ENCODE measurements around the gene TRPM3.

Gene TRPM3

DNA sequence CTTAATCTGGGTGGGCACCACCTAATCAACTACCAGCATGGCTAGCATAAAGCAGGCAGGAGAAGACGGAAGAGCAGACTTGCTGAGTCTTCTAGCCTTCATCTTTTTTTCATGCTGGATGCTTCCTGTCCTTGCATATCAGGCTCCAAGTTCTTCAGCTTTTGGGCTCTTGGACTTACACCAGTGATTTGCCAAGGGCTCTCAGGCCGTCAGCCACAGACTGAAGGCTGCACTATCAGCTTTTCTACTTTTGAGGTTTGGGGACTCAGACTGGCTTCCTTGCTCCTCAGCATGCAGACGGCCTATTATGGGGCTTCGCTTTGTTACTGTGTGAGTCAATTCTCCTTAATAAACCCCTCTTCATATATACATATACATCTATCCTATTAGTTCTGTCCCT is 180.2 kb downstream of the TRPM3 start:
- no peak for DNase-seq

DNA sequence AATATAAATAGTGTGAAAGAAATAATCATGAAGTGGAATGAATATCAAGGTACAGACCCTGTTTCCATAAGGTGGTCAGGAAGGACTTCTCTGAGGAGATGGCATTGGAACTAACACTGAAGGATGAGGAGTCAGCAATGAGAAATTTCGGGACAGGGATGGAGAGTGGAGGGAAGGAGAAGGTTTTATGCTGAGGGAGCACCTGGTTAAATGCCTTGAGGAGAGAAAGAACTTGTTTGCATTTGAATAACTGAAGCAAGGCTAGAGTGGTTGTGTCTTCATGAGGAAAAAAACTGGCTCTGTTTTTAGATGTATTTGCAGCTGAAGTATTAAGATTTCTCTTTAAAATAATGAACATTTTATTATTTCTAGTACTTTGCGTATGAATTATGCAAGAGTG is 180.8 kb downstream of the TRPM3 start:
- DNase-seq, result no peak

DNA sequence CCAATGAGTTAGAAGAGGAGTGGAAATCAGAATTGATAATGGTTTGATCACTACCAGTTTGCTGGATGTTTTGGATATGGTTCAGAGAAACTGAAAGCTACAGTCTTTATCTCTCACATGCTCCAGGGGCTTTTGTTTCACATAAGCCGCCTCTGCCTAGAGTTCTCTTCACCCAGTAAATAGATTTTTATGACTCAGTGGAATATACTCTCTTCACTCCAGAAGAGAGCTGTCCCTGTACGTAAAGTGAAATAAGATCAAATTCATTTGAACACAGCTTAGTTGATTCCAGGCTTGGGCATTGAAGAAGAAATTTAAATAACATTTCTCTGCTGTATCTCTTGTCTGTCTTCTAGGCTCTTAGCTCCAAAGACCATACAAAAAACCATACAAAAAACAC is 184.9 kb downstream of the TRPM3 start:
- DNase-seq, result no peak

DNA sequence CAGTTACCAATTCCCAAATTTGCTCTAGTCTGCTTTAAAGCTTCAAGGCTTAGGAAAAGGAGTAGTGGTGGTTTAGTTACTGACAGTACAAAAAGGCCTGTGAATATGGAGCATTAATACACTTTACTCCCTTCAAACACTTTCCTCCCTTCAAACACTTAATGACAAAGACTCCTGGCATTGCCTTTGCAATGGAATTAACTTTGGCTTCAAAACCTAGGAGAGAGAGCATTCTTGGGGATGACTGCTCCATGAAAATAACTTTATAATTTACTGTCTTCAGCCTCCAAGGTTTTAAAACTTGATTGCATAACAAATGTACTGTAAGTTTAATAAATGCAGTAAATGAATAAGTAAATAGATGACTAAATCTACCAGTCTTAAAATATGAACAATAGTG is 185.6 kb downstream of the TRPM3 start:
- no peak for DNase-seq

DNA sequence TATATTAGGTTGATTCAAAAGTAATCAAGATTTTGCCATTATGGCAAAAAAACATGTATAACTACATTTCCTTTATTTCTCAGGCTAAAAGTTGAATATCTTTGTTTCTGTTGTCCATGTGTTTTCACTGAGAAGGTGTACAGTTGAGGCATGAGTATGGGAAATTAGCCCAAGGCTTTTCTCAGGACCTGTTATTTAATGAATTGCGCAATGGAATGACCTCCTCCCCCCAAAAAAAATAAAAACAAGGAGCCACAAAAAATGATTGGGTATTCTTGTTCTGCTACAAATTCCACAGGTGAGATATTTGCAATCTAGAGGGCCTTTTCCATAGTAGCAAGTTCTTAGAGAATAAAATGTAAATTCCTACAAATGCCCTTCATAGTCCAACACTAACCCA is 186.8 kb downstream of the TRPM3 start:
- no peak for DNase-seq

DNA sequence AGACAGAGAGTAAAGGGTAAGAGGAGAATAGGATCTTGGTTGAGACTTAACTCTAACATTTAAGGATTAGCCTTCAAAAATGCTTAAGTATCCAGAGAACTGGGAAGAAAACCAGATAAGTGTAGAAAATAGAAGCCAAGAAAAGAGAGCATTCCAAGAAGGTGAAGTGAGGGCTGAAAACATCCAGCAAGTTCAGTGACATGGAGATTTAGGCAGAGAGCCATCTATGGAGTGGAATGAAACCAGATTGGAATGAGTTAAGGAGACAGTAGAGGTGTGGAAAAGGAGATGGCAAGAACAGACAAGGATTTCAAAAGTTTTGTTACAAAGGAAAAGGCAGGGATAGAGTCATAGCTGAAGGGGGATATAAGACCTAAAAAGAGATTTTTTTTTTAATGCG is 188.1 kb downstream of the TRPM3 start:
- no peak for DNase-seq

DNA sequence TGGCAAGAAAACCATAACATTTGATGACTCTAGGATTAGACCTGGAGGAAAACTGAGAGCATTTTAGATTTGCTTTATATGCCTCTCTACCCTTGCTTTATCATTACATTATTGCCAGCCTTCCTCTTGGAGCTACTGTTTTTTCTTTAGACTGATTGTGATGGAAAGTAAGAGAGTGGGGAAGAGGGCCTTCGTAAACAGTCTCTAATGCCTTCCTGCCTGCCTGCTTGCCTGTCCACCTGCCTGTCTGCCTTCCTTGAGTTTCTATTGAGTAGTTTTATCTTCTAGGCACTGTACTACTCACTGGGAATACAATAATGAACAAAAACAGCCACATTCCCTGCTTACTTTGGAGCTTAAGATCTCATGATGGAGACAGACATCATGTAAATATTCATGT is 189.3 kb downstream of the TRPM3 start:
- DNase-seq, result no peak

DNA sequence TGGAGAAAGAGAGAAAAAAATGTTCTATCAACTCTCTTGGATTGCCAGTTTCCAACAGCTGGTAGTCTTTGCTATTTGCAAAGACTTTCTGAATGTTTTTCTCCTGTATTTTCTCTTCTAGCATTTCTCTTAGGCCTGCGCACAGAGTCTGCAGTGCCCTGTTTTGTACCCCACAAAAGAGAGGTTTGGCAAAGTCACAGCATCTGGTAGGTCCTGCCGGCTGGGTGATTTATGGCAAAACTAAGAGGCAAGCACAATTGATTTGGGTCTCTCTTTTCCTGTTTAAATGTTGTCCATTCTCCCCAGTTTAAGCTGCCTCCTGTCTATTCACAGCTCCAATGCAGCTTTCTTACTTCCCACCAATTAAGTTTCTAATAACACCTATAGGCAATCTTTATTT is 193.9 kb downstream of the TRPM3 start:
- DNase-seq, result no peak

DNA sequence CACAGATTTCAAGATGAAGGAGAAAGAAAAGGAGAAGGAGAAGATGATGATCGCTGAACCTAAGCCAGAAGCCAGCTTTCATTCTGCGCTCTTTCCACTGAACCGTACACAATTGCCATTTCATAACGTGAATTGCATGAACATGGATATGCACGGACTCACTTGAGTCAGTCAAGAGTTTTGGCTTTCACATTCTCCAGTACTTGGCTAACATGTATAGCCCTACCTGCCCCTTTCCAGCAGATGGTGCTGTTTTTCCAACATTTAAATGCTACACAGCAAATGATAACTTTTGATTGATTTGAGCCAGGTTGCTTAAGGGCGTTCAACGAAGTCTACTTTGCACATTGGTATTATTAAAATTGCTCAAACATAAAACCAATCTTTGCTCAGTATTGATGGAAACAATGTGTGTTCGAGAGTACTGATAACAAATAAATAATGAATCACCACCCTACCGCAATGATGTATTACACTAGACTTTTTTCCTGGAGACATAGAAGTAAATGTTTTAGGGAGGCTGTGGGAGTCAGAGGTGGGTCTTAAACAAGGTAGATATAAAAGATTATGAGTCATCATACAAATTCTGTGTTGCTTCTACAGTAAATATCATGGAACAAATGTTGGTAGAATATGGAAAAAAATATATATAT is 196.4 kb downstream of the TRPM3 start:
- peak; percentile 2 for DNase-seq

DNA sequence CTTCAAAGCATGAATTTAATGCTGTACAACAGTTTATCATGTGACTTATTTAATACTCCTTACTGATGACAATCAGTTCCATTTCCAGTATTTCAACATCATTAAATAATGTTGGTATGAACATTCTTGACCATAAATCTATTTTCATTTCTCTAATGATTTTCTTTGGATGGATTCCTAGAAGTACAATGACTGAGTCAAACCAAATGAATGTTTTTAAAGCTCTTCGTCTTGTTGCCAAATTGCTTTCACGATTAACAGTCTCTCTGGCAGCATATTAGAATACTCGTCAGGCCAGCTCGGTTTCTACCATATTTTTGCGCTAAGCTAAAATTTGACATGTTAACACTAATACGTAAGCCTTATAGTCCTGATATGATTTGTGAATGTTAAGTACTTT is 197.0 kb downstream of the TRPM3 start:
- no peak for DNase-seq

DNA sequence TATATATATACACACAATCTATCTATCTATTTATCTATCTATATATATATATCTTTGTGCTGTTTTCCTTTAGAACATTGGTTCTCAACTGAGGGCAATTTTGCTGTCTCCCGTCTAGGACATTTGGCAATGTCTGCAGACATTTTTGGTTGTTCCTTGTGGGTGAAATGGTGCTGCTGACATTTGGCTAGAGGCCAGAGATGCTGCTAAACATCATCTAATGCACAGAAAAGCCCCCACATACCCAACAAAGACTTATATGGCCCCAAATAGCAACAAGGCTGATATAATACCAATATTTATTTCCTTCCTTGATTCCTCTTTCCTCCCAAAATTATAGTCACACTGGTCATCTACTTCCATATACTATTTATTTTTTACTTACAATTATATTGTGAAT is 197.5 kb downstream of the TRPM3 start:
- no peak for DNase-seq

DNA sequence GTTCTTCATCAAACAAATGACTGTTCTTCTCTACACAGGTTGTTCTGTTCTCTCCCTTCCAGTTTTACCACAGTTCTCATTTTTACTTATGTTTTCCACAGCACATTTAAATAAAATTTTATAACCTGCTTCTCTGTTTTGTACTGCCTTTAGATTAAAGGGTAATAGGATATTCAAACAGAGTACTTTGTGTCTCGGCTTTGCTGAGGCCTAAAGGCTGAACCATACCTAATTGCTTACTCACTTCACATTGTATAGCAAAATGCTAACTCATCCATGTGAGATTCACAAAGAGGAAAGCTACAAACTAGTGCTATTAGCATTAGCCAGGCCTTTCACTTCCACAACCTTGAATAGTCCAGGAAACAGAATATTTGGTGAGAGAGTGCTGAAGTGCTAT is 200.3 kb downstream of the TRPM3 start:
- no peak for DNase-seq

DNA sequence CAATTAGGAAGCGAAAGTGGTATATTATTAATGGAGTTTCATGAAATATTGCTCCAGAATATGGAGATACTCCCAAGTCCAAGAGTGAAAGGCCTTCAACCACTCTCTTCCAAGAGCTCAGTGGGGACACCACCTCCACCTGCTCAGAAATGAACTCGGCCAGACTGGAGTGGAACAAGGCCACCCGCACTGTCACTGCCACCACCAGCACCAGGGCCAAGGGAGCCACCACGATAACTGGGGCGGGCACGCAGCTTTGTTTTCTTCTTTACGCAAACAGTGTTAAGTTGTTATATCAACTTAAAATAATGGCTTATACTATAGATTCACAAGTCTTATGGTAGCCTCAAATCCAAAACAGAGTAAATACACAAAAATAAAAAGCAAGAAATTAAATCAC is 204.1 kb downstream of the TRPM3 start:
- no peak for DNase-seq

DNA sequence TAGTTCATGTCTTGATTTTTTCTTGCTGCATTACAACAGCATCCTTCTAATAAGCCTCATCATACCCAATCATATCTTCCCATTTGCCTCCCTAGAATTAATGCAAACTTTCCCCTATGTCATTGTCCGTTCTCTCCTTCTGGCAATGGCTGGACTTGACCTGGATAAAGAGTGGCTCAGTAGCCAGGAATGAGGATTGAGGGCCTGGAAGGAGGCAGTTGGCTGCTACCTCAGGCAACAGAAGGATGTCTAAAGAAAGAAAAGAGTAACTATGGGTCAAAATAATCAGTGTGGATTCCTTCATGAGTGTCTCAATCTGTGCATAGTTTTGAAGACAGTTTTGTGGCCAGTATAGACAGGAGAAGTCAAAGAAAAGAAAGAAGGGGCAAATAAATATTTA is 209.6 kb downstream of the TRPM3 start:
- DNase-seq, result no peak

DNA sequence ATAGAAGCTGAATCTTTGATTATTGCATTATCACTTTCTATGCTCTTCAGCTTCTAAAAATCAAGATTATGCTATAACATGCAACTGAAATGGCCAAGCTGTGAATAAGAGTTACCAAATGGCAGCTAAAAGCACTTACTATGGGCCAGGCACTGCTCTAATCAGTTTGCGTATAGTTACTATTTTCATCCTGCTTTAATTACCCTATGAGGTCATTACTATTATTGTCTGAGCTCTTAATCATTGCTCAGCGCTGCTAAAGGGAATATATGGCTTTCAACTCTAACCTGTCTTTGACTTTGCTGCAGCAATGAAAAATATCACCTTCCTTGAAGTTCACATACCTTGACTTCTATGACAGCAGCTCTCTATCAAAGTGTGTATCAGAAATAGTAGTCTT is 210.8 kb downstream of the TRPM3 start:
- no peak for DNase-seq

DNA sequence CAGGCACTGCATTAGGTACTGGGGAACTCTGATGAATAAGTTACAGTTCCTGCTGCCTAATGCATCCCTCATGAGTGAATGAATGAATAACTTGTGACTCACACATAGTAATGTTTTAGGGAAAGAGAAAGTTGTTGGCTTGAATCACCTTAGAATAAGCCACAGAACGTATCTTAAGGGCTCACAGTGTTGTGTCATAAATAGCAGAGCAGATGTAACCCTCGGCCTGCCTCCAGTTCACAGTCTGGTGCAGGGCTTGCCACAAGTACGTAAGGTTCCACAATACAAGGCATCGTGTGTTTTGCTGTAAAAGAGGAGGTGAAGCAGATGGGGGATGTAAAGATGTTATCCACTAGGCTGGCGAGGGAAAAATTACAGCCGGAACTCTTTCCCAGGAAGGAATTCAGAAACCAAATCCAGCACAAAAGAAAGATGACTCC is 218.7 kb downstream of the TRPM3 start:
- DNase-seq, result no peak

DNA sequence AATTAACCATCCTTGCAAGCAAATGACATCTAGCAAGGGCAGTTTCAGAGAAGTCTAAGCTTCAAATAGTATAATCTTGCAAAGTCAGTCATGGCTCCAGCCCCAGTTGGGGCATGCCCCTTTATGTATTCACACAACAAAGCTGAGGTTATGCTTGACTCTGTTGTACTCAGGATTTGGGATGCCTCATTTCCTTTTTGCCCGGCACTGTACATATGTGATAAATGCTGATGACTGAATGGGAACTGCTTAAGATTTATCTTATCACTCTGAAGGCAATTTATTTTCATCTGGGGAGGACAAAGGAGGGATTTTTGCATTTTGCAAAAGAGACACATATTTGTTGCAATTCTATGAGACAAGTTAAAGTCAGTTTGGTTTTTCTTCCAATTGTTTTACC is 219.2 kb downstream of the TRPM3 start:
- no peak for DNase-seq

DNA sequence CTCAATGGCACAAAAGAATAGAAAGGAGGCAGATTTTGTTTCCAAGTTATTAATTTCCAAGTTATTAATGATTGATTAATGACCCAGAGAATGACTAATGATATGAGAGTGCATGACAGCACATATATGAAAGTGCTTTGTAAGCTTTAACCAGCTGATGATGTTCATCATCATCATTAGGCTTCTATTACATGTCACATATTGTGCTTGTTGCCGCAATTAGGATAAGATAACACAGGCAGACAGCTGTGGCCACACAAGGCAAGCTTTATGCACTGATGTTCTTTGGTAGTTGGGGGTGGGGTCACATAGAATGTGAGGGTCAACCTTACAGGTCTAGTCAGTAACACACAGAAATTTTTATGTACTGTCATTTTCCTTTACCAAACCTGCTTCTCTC is 219.7 kb downstream of the TRPM3 start:
- no peak for DNase-seq

DNA sequence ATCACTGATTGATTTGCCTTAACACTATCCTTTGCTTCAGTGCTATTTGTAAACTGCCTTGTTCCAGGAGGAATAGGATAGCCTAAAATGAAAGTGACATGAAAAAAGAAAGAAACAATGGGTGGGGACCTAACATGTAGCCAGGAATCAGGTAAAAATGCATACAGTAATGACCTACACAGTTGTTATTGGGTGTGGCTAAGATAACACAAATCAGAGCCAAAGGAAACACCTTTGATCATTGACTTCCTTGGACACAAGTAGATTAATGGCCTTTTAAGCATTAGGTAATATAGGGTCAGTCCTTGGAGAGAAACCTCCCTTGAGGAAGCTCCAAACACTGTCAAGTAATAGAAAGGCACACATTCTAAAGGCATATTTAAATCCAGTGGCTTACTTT is 220.4 kb downstream of the TRPM3 start:
- no peak for DNase-seq

DNA sequence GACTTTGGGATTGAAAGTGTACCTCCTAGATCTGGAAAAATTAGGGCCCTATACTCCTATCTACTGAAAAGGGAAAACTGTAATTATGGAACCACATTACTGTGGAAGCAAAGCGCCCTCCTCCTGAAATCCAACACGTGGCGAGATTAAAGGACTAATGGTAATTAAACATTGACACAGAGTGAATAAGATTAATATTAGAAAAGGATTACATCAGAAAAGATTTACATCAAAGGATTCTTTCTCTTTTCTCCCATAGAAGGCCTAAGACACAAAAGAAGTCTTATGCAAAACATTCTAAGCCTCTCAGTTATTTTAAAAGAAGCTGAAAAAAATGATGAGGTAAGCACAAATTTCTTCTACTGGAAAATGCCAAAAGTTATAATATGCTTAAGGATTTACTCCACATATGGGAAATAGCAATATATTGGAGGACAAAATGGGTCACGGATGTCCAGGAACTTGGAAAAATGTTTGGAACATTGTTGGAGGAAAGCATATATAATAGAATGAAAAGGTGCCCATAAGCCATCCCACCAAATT is 227.8 kb downstream of the TRPM3 start:
- no peak for DNase-seq

DNA sequence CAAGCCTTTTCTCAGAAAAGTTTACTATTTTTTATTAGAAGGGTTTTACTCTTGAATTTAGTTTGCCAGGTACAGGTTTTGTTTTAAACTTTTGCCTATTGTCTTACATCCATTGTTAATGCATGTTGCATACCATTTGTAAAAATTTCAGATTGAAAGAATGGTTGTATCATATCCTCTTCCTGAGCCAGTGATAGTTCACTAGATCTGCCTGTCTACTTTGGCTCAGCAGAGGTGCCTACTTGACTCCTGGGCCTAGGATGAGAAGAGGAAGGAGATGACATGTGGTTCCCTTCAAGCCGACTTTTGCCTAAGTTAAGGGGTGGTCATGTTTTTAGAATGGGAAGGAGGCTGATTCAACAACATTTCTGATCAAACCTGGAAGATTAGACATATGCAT is 232.9 kb downstream of the TRPM3 start:
- no peak for DNase-seq

DNA sequence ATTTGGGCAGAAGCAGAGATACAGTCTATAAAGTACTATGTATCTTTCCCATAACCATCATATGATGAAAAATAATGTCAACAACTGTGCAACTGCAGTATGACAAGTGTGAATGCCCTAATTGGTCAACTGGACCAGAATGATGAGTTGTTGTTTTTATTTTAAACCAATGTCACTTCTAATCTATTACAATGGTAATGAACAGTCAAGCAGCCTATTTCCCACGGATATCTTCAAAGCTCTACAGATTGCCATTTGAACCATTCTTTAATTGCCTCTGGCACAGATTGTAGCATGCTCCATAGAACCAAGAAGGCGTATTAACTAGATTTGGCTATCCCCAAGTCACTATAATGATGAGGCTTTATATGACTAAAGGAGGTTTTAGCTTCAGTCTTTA is 233.6 kb downstream of the TRPM3 start:
- DNase-seq, result no peak

DNA sequence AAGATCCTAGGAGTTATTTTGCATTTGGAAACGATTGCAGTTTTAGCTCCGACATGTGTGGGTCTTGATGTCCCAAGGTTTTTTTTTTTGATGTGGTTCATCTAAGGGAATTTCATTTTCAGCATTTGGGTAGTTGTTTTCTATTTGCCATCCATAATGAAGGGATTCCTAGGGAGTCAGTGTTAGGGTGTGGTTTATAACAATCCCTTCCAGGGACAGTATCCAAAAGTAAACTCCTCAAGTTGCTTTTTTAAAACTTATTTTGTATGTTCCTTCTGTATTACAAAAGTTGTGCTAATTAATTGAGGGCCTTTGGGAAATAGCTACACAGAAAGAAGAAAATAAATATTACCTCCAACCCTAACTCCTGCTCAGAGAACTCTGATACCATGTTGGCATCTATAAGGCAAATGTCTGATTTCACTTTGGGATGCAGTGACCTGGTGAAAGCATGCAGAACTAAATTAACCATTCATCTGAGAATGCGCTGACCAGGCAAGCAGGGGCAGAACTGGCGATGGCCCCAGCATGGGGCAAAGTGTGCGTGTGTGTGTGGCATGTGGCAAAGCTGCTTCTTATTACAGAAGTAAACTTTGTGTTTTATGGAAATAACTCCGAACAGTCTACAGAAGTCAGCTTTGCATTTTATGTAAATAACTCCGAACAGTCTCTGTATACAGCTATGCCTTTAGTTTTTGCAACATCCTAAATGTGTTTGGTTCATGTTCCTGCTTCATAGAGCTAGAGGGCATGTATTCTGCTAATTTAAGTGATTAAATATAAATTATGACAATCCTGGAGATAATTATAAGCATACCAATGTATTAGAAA is 237.2 kb downstream of the TRPM3 start:
- DNase-seq, result no peak

DNA sequence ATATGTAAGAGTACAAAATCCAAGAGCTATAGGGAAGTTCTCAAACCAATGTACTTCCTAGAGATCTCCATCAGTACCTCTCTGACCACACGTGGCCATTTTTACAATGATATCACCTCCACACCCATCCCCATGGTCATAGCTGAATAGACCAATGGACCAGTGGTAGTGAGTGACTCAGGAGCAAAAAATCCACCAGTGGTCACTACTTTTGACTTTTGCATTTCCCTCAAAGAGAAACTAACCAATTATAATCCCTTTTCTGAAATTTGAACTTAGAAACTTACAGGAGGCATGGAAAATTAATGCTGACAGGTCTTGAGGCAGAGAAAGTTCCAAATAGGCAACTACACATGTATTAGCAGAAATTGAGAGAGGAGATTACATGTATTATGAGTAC is 238.4 kb downstream of the TRPM3 start:
- no peak for DNase-seq

DNA sequence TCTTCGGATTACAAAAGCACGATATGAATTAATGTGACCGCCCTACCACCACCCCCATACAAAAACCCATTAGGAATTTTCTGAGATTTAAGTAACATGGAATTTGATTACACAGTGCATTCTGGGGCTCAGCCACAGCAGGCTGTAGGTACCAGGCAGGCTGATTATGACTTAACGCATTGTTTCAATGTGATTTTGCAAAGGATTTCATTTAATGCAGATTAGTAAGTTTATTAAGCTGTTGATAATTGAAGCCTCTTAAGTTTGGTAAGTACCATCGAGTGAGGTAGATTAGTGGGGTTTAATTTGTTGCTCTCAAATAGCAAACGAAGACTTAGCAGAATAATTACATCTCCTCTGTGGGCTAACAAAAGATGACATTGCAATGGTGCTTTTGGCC is 240.1 kb downstream of the TRPM3 start:
- DNase-seq, result no peak

Measured in stimulated activated CD4-positive, alpha-beta T cell treated with anti-CD3 and anti-CD28 coated beads, Interleukin-1b, Interleukin-23, amount 100 ng/mL, for 48 hours (primary cell).